ENCODE measurements around the gene MEGF9. TPM values are rescaled to one million over a fixed set of nuclear protein-coding genes. Genes with fewer than 3 reads are reported as not detected.
A peak's percentile ranks its signal among the peaks of the same experiment; 100 is the strongest.

The MEGF9 gene
- total RNA-seq, 1 donor from 2014 or later, result 2.6 TPM

GRCh38 chr9:120611690-120612068 lies 102.6 kb downstream of the MEGF9 start:
- H3K27ac Mint-ChIP-seq (ENCODE audit: unreplicated experiment), result no peak overlapping the region
- peaks cover 2% of the 10 kb centered on the region for H3K27me3 Mint-ChIP-seq (ENCODE audit: unreplicated experiment)
- no peaks in the 10 kb centered on the region for H3K36me3 Mint-ChIP-seq (ENCODE audit: low read depth, unreplicated experiment)
- DNase-seq (ENCODE audit: low spot score), result no peak
- H3K9me3 Mint-ChIP-seq (ENCODE audit: unreplicated experiment), result no peaks in the 10 kb centered on the region
- H3K4me3 Mint-ChIP-seq (ENCODE audit: unreplicated experiment), result no peak overlapping the region
- peaks cover 4% of the 10 kb centered on the region for H3K4me1 Mint-ChIP-seq (ENCODE audit: unreplicated experiment)
- TF ChIP-seq, protein P1, sequence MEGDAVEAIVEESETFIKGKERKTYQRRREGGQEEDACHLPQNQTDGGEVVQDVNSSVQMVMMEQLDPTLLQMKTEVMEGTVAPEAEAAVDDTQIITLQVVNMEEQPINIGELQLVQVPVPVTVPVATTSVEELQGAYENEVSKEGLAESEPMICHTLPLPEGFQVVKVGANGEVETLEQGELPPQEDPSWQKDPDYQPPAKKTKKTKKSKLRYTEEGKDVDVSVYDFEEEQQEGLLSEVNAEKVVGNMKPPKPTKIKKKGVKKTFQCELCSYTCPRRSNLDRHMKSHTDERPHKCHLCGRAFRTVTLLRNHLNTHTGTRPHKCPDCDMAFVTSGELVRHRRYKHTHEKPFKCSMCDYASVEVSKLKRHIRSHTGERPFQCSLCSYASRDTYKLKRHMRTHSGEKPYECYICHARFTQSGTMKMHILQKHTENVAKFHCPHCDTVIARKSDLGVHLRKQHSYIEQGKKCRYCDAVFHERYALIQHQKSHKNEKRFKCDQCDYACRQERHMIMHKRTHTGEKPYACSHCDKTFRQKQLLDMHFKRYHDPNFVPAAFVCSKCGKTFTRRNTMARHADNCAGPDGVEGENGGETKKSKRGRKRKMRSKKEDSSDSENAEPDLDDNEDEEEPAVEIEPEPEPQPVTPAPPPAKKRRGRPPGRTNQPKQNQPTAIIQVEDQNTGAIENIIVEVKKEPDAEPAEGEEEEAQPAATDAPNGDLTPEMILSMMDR (IDR thresholded peaks at IDR 0.05; ENCODE audit: unreplicated experiment), result no peak

- DNase-seq (ENCODE audit: low spot score), result no peak
- no peaks in the 10 kb centered on the region for H3K9me3 Mint-ChIP-seq (ENCODE audit: unreplicated experiment)
Measured at GRCh38 chr9:120610975-120611689, 103.1 kb downstream of the MEGF9 start.

DNA sequence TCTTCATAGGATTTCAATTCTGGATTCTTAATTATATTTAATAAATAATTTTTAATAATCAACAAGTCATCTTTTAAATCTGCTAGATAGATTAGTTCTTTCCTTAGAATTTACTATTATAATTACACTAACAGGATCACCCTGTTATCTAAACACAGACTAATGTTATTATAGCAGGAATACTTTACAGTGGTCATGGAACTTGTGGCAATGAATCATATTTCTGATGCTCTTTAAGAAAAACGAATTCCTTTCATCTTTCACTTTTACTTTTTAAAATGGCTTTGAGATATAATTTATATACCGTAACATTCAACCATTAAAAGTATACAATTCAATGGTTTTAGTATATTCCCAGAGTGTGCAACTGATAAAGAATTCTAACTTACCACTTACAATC lies 104.6 kb downstream of the MEGF9 start:
- H3K27ac Mint-ChIP-seq (ENCODE audit: unreplicated experiment), result no peak overlapping the region
- peaks cover 4% of the 10 kb centered on the region for H3K36me3 Mint-ChIP-seq (ENCODE audit: low read depth, unreplicated experiment)
- no peak overlapping the region for H3K4me3 Mint-ChIP-seq (ENCODE audit: unreplicated experiment)
- DNase-seq (ENCODE audit: low spot score), result no peak
- H3K4me1 Mint-ChIP-seq (ENCODE audit: unreplicated experiment), result peaks cover 4% of the 10 kb centered on the region
- TF ChIP-seq, protein P1 (IDR thresholded peaks at IDR 0.05; ENCODE audit: unreplicated experiment), result no peak
- H3K9me3 Mint-ChIP-seq (ENCODE audit: unreplicated experiment), result no peaks in the 10 kb centered on the region
- peaks cover 2% of the 10 kb centered on the region for H3K27me3 Mint-ChIP-seq (ENCODE audit: unreplicated experiment)

More at GRCh38 chr9:120610975-120611689, 103.1 kb downstream of the MEGF9 start:
- Mint-ChIP-seq H3K4me3 (ENCODE audit: unreplicated experiment) (no peak overlapping the region), H3K36me3 (ENCODE audit: low read depth, unreplicated experiment) (no peaks in the 10 kb centered on the region), H3K4me1 (ENCODE audit: unreplicated experiment) (peaks cover 4% of the 10 kb centered on the region), H3K27me3 (ENCODE audit: unreplicated experiment) (peaks cover 2% of the 10 kb centered on the region), H3K27ac (ENCODE audit: unreplicated experiment) (no peak overlapping the region)
- TF ChIP-seq, protein P1 (IDR thresholded peaks at IDR 0.05; ENCODE audit: unreplicated experiment), result peak; percentile 55

- Mint-ChIP-seq H3K36me3 (ENCODE audit: low read depth, unreplicated experiment) (peaks cover 4% of the 10 kb centered on the region), H3K9me3 (ENCODE audit: unreplicated experiment) (no peaks in the 10 kb centered on the region), H3K27ac (ENCODE audit: unreplicated experiment) (no peak overlapping the region), H3K4me1 (ENCODE audit: unreplicated experiment) (peaks cover 4% of the 10 kb centered on the region), H3K4me3 (ENCODE audit: unreplicated experiment) (no peak overlapping the region), H3K27me3 (ENCODE audit: unreplicated experiment) (peaks cover 2% of the 10 kb centered on the region)
- DNase-seq (ENCODE audit: low spot score), result no peak
- TF ChIP-seq, protein P1 (IDR thresholded peaks at IDR 0.05; ENCODE audit: unreplicated experiment), result no peak
Measured at GRCh38 chr9:120608421-120608820, 105.8 kb downstream of the MEGF9 start.

DNA sequence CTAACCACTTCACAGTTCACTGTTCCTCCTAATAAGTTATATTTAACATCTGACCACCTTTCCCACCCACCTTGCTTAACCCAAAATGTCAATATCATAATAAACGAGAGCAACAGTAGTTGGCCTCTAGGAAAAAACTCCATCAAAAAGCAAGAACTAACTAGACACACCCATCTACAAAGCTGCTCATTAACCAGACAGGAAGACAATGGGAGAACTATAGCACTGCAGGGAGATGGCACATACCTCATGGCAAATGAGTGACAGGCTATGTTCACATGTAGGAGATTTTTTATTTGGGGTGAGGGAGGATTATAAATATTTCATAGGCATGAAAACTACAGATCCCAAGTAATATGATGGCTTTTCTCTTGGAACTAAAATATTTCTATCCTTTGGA lies 110.7 kb downstream of the MEGF9 start:
- no peak for DNase-seq (ENCODE audit: low spot score)
- Mint-ChIP-seq H3K9me3 (ENCODE audit: unreplicated experiment) (no peaks in the 10 kb centered on the region), H3K4me3 (ENCODE audit: unreplicated experiment) (no peak overlapping the region), H3K27me3 (ENCODE audit: unreplicated experiment) (no peaks in the 10 kb centered on the region), H3K36me3 (ENCODE audit: low read depth, unreplicated experiment) (peaks cover 4% of the 10 kb centered on the region), H3K4me1 (ENCODE audit: unreplicated experiment) (no peaks in the 10 kb centered on the region), H3K27ac (ENCODE audit: unreplicated experiment) (no peak overlapping the region)
- TF ChIP-seq, protein P1 (IDR thresholded peaks at IDR 0.05; ENCODE audit: unreplicated experiment), result no peak
